B cell (primary cell): ENCODE data around the gene NBL1.

Experiments
- CTCF ChIP-seq: fragments of 200-600 bp; IDR thresholded peaks from one replicate; pipeline ENCODE4 v1.8.0; 2022; ENCODE audit warnings: antibody characterized with exemption, mild to moderate bottlenecking
- EZH2 ChIP-seq: IDR thresholded peaks from 2 replicates; pipeline ENCODE4 v1.6.1; 2012; ENCODE audit warnings: borderline replicate concordance, low read depth, mild to moderate bottlenecking, moderate library complexity, low read length; ENCODE audit not compliant: insufficient read depth, poor library complexity, severe bottlenecking

GRCh38 chr1:19680644-19681043 is 36.5 kb downstream of the NBL1 start:
- TF ChIP-seq CTCF (no peak), EZH2 (no peak)
